Measurements from ENCODE around the gene XIST.

The XIST gene

GRCh38 chrX:73867144-73867543, 14.6 kb upstream of the XIST start:
- ChIA-PET POLR2A (no interaction called here), CTCF (interaction anchor here (0.9 kb wide), 1 partner anchor 12 kb away, joined by 3 read pairs; no protein-coding TSS in a partner anchor)
- Histone ChIP-seq H3K4me3 (ENCODE audit: control insufficient read depth in 1 of 7, extremely low read depth in 1 of 7, insufficient read depth in 4 of 7, low read depth in 2 of 7, low read length in 6 of 7) (no peak overlapping the region), H3K9me3 (ENCODE audit: control extremely low read depth in 1 of 5, control insufficient read depth in 4 of 5, insufficient read depth in 2 of 5, low read depth in 1 of 5, low read length in 4 of 5) (no peaks in the 10 kb centered on the region), H3K36me3 (ENCODE audit: control insufficient read depth in 4 of 4, insufficient read depth in 4 of 4, low read length in 3 of 4) (no peaks in the 10 kb centered on the region), H3K27ac (ENCODE audit: insufficient read depth in 1 of 2, low read depth in 1 of 2, low read length in 2 of 2, poor library complexity in 1 of 2, severe bottlenecking in 2 of 2) (no peak overlapping the region), H3K4me1 (ENCODE audit: control extremely low read depth in 1 of 4, control insufficient read depth in 4 of 4, insufficient read depth in 4 of 4, low read length in 3 of 4) (no peaks in the 10 kb centered on the region), H3K27me3 (replicated peaks in 2 of 5; ENCODE audit: control insufficient read depth in 4 of 5, insufficient read depth in 5 of 5, low read length in 4 of 5) (peaks cover 0 to 3% (median 2%) of the 10 kb centered on the region in 5 experiments)
- no peak for DNase-seq
- no CpG with 5 or more reads among the region's 6 CpGs for WGBS (ENCODE audit: insufficient coverage)

GRCh38 chrX:73863852-73864251, 11.3 kb upstream of the XIST start:
- Histone ChIP-seq H3K36me3 (ENCODE audit: control insufficient read depth in 4 of 4, insufficient read depth in 4 of 4, low read length in 3 of 4) (no peaks in the 10 kb centered on the region), H3K4me1 (ENCODE audit: control extremely low read depth in 1 of 4, control insufficient read depth in 4 of 4, insufficient read depth in 4 of 4, low read length in 3 of 4) (no peaks in the 10 kb centered on the region), H3K9me3 (ENCODE audit: control extremely low read depth in 1 of 5, control insufficient read depth in 4 of 5, insufficient read depth in 2 of 5, low read depth in 1 of 5, low read length in 4 of 5) (peaks cover 0 to 4% (median 0%) of the 10 kb centered on the region in 5 experiments), H3K27me3 (replicated peaks in 2 of 5; ENCODE audit: control insufficient read depth in 4 of 5, insufficient read depth in 5 of 5, low read length in 4 of 5) (peaks cover 0 to 4% (median 0%) of the 10 kb centered on the region in 5 experiments), H3K27ac (ENCODE audit: insufficient read depth in 1 of 2, low read depth in 1 of 2, low read length in 2 of 2, poor library complexity in 1 of 2, severe bottlenecking in 2 of 2) (no peak overlapping the region), H3K4me3 (ENCODE audit: control insufficient read depth in 1 of 7, extremely low read depth in 1 of 7, insufficient read depth in 4 of 7, low read depth in 2 of 7, low read length in 6 of 7) (no peak overlapping the region)
- DNase-seq = no peak
- ChIA-PET CTCF (no interaction called here), POLR2A (no interaction called here)
- WGBS (ENCODE audit: insufficient coverage) = 97% methylated on average over 3 of the region's 3 CpGs

- Histone ChIP-seq H3K36me3 (ENCODE audit: control insufficient read depth in 4 of 4, insufficient read depth in 4 of 4, low read length in 3 of 4) (no peaks in the 10 kb centered on the region), H3K27ac (ENCODE audit: insufficient read depth in 1 of 2, low read depth in 1 of 2, low read length in 2 of 2, poor library complexity in 1 of 2, severe bottlenecking in 2 of 2) (no peak overlapping the region), H3K4me1 (ENCODE audit: control extremely low read depth in 1 of 4, control insufficient read depth in 4 of 4, insufficient read depth in 4 of 4, low read length in 3 of 4) (no peaks in the 10 kb centered on the region), H3K9me3 (ENCODE audit: control extremely low read depth in 1 of 5, control insufficient read depth in 4 of 5, insufficient read depth in 2 of 5, low read depth in 1 of 5, low read length in 4 of 5) (peaks cover 0 to 4% (median 0%) of the 10 kb centered on the region in 5 experiments), H3K27me3 (replicated peaks in 2 of 5; ENCODE audit: control insufficient read depth in 4 of 5, insufficient read depth in 5 of 5, low read length in 4 of 5) (peaks cover 0 to 4% (median 0%) of the 10 kb centered on the region in 5 experiments), H3K4me3 (ENCODE audit: control insufficient read depth in 1 of 7, extremely low read depth in 1 of 7, insufficient read depth in 4 of 7, low read depth in 2 of 7, low read length in 6 of 7) (no peak overlapping the region)
- ChIA-PET CTCF (interaction anchor here (0.6 kb wide), 1 partner anchor 190 kb away, joined by 3 read pairs; no protein-coding TSS in a partner anchor), POLR2A (no interaction called here)
- DNase-seq = no peak
Observed at GRCh38 chrX:73863268-73863667, 10.8 kb upstream of the XIST start.

- no peaks in the 10 kb centered on the region for H3K36me3 ChIP-seq (ENCODE audit: control insufficient read depth in 4 of 4, insufficient read depth in 4 of 4, low read length in 3 of 4)
- H3K4me1 ChIP-seq (ENCODE audit: control extremely low read depth in 1 of 4, control insufficient read depth in 4 of 4, insufficient read depth in 4 of 4, low read length in 3 of 4) = no peaks in the 10 kb centered on the region
- POLR2A ChIA-PET = no interaction called here
- peaks cover 0 to 4% (median 0%) of the 10 kb centered on the region in 5 experiments for H3K9me3 ChIP-seq (ENCODE audit: control extremely low read depth in 1 of 5, control insufficient read depth in 4 of 5, insufficient read depth in 2 of 5, low read depth in 1 of 5, low read length in 4 of 5)
- no peak overlapping the region for H3K27ac ChIP-seq (ENCODE audit: insufficient read depth in 1 of 2, low read depth in 1 of 2, low read length in 2 of 2, poor library complexity in 1 of 2, severe bottlenecking in 2 of 2)
- no peak for DNase-seq
- CTCF ChIA-PET = interaction anchor here (1.0 to 2.2 kb wide), 5 partner anchors 151 to 393 kb away, joined by 3 to 12 read pairs (median 3); no protein-coding TSS in a partner anchor
- H3K27me3 ChIP-seq (replicated peaks in 2 of 5; ENCODE audit: control insufficient read depth in 4 of 5, insufficient read depth in 5 of 5, low read length in 4 of 5) = peaks cover 0 to 4% (median 0%) of the 10 kb centered on the region in 5 experiments
- no peak overlapping the region for H3K4me3 ChIP-seq (ENCODE audit: control insufficient read depth in 1 of 7, extremely low read depth in 1 of 7, insufficient read depth in 4 of 7, low read depth in 2 of 7, low read length in 6 of 7)
- no CpG with 5 or more reads among the region's 1 CpG for WGBS (ENCODE audit: insufficient coverage)
Observed at GRCh38 chrX:73859622-73860021, 7.1 kb upstream of the XIST start.

GRCh38 chrX:73855546-73855945, 3.0 kb upstream of the XIST start:
- WGBS (ENCODE audit: insufficient coverage) = 0% methylated on average over 2 of the region's 2 CpGs
- Histone ChIP-seq H3K27ac (ENCODE audit: insufficient read depth in 1 of 2, low read depth in 1 of 2, low read length in 2 of 2, poor library complexity in 1 of 2, severe bottlenecking in 2 of 2) (no peak overlapping the region), H3K4me3 (ENCODE audit: control insufficient read depth in 1 of 7, extremely low read depth in 1 of 7, insufficient read depth in 4 of 7, low read depth in 2 of 7, low read length in 6 of 7) (no peak overlapping the region), H3K4me1 (ENCODE audit: control extremely low read depth in 1 of 4, control insufficient read depth in 4 of 4, insufficient read depth in 4 of 4, low read length in 3 of 4) (no peaks in the 10 kb centered on the region), H3K9me3 (ENCODE audit: control extremely low read depth in 1 of 5, control insufficient read depth in 4 of 5, insufficient read depth in 2 of 5, low read depth in 1 of 5, low read length in 4 of 5) (peaks cover 0 to 3% (median 0%) of the 10 kb centered on the region in 5 experiments), H3K27me3 (replicated peaks in 2 of 5; ENCODE audit: control insufficient read depth in 4 of 5, insufficient read depth in 5 of 5, low read length in 4 of 5) (peaks cover 0 to 2% (median 0%) of the 10 kb centered on the region in 5 experiments), H3K36me3 (ENCODE audit: control insufficient read depth in 4 of 4, insufficient read depth in 4 of 4, low read length in 3 of 4) (no peaks in the 10 kb centered on the region)
- POLR2A ChIA-PET = no interaction called here
- peak; percentile 39 to 84 (median 78) for DNase-seq
- CTCF ChIA-PET = interaction anchor here (0.7 to 5.1 kb wide), 5 partner anchors 11 to 281 kb away, joined by 3 to 22 read pairs (median 3); no protein-coding TSS in a partner anchor

GRCh38 chrX:73852022-73852421, 492 bp downstream of the XIST start:
- Histone ChIP-seq H3K27me3 (replicated peaks in 2 of 5; ENCODE audit: control insufficient read depth in 4 of 5, insufficient read depth in 5 of 5, low read length in 4 of 5) (no peaks in the 10 kb centered on the region), H3K4me3 (ENCODE audit: control insufficient read depth in 1 of 7, extremely low read depth in 1 of 7, insufficient read depth in 4 of 7, low read depth in 2 of 7, low read length in 6 of 7) (peak overlapping the region in 5 of 7 experiments; percentile 67 to 96 (median 75)), H3K27ac (ENCODE audit: insufficient read depth in 1 of 2, low read depth in 1 of 2, low read length in 2 of 2, poor library complexity in 1 of 2, severe bottlenecking in 2 of 2) (peak overlapping the region; percentile 74 to 86), H3K4me1 (ENCODE audit: control extremely low read depth in 1 of 4, control insufficient read depth in 4 of 4, insufficient read depth in 4 of 4, low read length in 3 of 4) (peaks cover 0 to 12% (median 6%) of the 10 kb centered on the region in 4 experiments), H3K9me3 (ENCODE audit: control extremely low read depth in 1 of 5, control insufficient read depth in 4 of 5, insufficient read depth in 2 of 5, low read depth in 1 of 5, low read length in 4 of 5) (no peaks in the 10 kb centered on the region), H3K36me3 (ENCODE audit: control insufficient read depth in 4 of 4, insufficient read depth in 4 of 4, low read length in 3 of 4) (peaks cover 0 to 6% (median under 1%) of the 10 kb centered on the region in 4 experiments)
- no peak for DNase-seq
- WGBS (ENCODE audit: insufficient coverage) = 61% methylated on average over 10 of the region's 19 CpGs
- POLR2A ChIA-PET = no interaction called here
- CTCF ChIA-PET = interaction anchor here (1.2 kb wide), 1 partner anchor 164 kb away, joined by 3 read pairs; no protein-coding TSS in a partner anchor
